GM23338 (cell line): Measurements from ENCODE around the gene DDR2. TPM values are rescaled to one million over a fixed set of nuclear protein-coding genes. Genes with fewer than 3 reads are reported as not detected.
"Not testable (repeated sequence)": the region's sequence is repeated elsewhere in the genome, so short reads cannot be mapped to it uniquely, and the experiment has no call there.

ENCODE experiments used
- ATAC-seq: fragments of 200-7000 bp; cut with Tn5 transposase; 3 replicates; pipeline ENCODE4 v1.9.1; 2020
- DNase-seq: peaks from one replicate; pipeline ENCODE4 v3.0.0-alpha.2; 2015; ENCODE audit warnings: low spot score
- H2AFZ ChIP-seq: fragments of 200-600 bp; sonication (generic); 2 replicates; pipeline ENCODE4 v1.8.0; 2016; ENCODE audit warnings: antibody characterized with exemption, mild to moderate bottlenecking, moderate library complexity
- H3F3A ChIP-seq: fragments of 200-600 bp; sonication (generic); replicated peaks from 2 replicates; pipeline ENCODE4 v1.8.0; 2017; ENCODE audit warnings: antibody characterized with exemption, mixed run types, low read depth
- H3K27ac ChIP-seq: fragments of 200-600 bp; sonication (generic); 2 replicates; pipeline ENCODE4 v1.6.1; 2016; ENCODE audit warnings: low read depth
- H3K27me3 ChIP-seq: fragments of 200-600 bp; sonication (generic); 2 replicates; pipeline ENCODE4 v1.8.0; 2016; ENCODE audit warnings: mild to moderate bottlenecking, mixed run types, moderate library complexity; ENCODE audit not compliant: insufficient read depth
- H3K36me3 ChIP-seq: fragments of 200-600 bp; sonication (generic); 2 replicates; pipeline ENCODE4 v1.8.0; 2016; ENCODE audit warnings: mild to moderate bottlenecking; ENCODE audit not compliant: insufficient read depth
- H3K4me1 ChIP-seq: fragments of 200-600 bp; sonication (generic); 2 replicates; pipeline ENCODE4 v1.8.0; 2016; ENCODE audit warnings: mild to moderate bottlenecking, moderate library complexity; ENCODE audit not compliant: insufficient read depth
- H3K4me2 ChIP-seq: fragments of 200-600 bp; sonication (generic); 2 replicates; pipeline ENCODE4 v1.7.1; 2017; ENCODE audit warnings: mixed run types
- H3K4me3 ChIP-seq: fragments of 200-600 bp; sonication (generic); 2 replicates; pipeline ENCODE4 v1.6.1; 2016; ENCODE audit warnings: mixed run types
- H3K79me2 ChIP-seq: fragments of 200-600 bp; sonication (generic); replicated peaks from 2 replicates; pipeline ENCODE4 v1.8.0; 2017; ENCODE audit warnings: mild to moderate bottlenecking; ENCODE audit not compliant: insufficient read depth
- H3K9me2 ChIP-seq: fragments of 200-600 bp; sonication (generic); 2 replicates; pipeline ENCODE4 v1.8.0; 2017; ENCODE audit not compliant: insufficient read depth
- H4K20me1 ChIP-seq: fragments of 200-600 bp; sonication (generic); replicated peaks from 2 replicates; pipeline ENCODE4 v1.8.0; 2017; ENCODE audit warnings: mild to moderate bottlenecking; ENCODE audit not compliant: insufficient read depth
- H3K27ac Mint-ChIP-seq: 2 replicates; pipeline ENCODE4 v1.8.0; 2020; ENCODE audit warnings: inconsistent platforms, mild to moderate bottlenecking, moderate library complexity, mixed read lengths
- H3K27me3 Mint-ChIP-seq: 3 replicates; pipeline ENCODE4 v1.8.0; 2022; ENCODE audit warnings: low read depth, mild to moderate bottlenecking, moderate library complexity, mixed read lengths, inconsistent platforms; ENCODE audit not compliant: insufficient read depth, poor library complexity
- H3K36me3 Mint-ChIP-seq: 3 replicates; pipeline ENCODE4 v1.8.0; 2021; ENCODE audit warnings: low read depth, mild to moderate bottlenecking, inconsistent platforms, moderate library complexity, mixed read lengths
- H3K4me1 Mint-ChIP-seq: 3 replicates; pipeline ENCODE4 v1.8.0; 2020; ENCODE audit warnings: mild to moderate bottlenecking, inconsistent platforms, mixed read lengths
- H3K4me3 Mint-ChIP-seq: 3 replicates; pipeline ENCODE4 v1.8.0; 2021; ENCODE audit warnings: moderate library complexity, mild to moderate bottlenecking, inconsistent platforms, mixed read lengths
- H3K9me3 Mint-ChIP-seq: 3 replicates; pipeline ENCODE4 v1.8.0; 2020; ENCODE audit warnings: moderate library complexity, mild to moderate bottlenecking, inconsistent platforms, mixed read lengths
- ETS1 ChIP-seq: IDR thresholded peaks from 2 replicates; pipeline ENCODE4 v1.6.1; 2016; ENCODE audit warnings: antibody characterized with exemption
- EZH2phosphoT487 ChIP-seq: fragments of 200-600 bp; sonication (generic); IDR thresholded peaks from one replicate; pipeline ENCODE4 v1.8.1; 2018; ENCODE audit warnings: antibody characterized with exemption; ENCODE audit not compliant: unreplicated experiment
- JUNB ChIP-seq: IDR thresholded peaks from one replicate; pipeline ENCODE4 v1.6.1; 2016; ENCODE audit warnings: antibody characterized with exemption; ENCODE audit not compliant: unreplicated experiment
- POLR2AphosphoS5 ChIP-seq: IDR thresholded peaks from 2 replicates; pipeline ENCODE4 v1.6.1; 2016; ENCODE audit warnings: antibody characterized with exemption, low read depth
- REST ChIP-seq: IDR thresholded peaks from one replicate; pipeline ENCODE4 v1.6.1; 2018; ENCODE audit warnings: antibody characterized with exemption; ENCODE audit not compliant: unreplicated experiment
- STAT1 ChIP-seq: IDR thresholded peaks from one replicate; pipeline ENCODE4 v1.6.1; 2016; ENCODE audit warnings: antibody characterized with exemption; ENCODE audit not compliant: unreplicated experiment
- ZNF331 ChIP-seq: fragments of 250-450 bp; sonication (Bioruptor Pico); IDR thresholded peaks from 2 replicates; pipeline ENCODE4 v1.5.0; 2020; ENCODE audit warnings: low read depth, mild to moderate bottlenecking, moderate library complexity
- polyA plus RNA-seq: library from polyadenylated mRNA; unstranded; fragments of >200 nt; fragmentation: Nextera tagmentation; extraction: Ambion mirVana; gene quantifications from 2 replicates; pipeline ENCODE4 v1.2.1, GENCODE V29; 2016
- total RNA-seq: library from RNA; depleted of rRNA; stranded (reverse); fragments of >200 nt; shearing (Covaris generic); gene quantifications from 2 replicates; pipeline ENCODE4 v1.2.3, GENCODE V29; 2014
- TF ChIP-seq, protein P1 (sequence below): fragments of 250-450 bp; sonication (Bioruptor Pico); IDR thresholded peaks from 2 replicates; pipeline ENCODE4 v1.5.0; 2020; ENCODE audit warnings: mild to moderate bottlenecking, moderate library complexity
- TF ChIP-seq, protein P2 (sequence below), 2 experiments: fragments of 200-600 bp in 1 of 2; sonication (generic) in 1 of 2; conservative IDR thresholded peaks; 2 replicates each; pipeline versions ENCODE4 v1.5.1 to v1.6.1; 2016 to 2017; ENCODE audit warnings: antibody characterized with exemption in 2 of 2, low read depth in 2 of 2, mild to moderate bottlenecking in 2 of 2, moderate library complexity in 1 of 2

DDR2 gene
- total and polyA plus RNA-seq, 2 experiments from 2014 or later = 0.66 to 1.8 TPM

DNA sequence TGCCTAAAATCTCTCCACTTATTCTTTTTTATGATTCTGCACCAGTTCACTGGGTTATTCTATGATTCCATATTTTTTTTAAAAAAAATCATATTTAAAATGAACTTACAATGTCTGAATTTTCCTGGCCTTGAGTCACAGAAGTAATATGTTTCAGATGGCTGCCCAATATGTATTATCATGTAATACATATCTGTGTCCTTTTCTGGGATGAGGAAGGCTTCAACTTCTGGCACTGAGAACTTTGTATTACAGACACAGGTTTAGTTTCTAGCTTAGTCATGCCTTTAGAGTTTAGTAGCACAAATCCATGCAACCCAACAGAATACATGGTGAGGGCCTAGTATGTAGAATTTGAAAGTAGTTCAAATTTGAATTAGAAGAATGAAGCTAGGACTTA, 150.4 kb downstream of the DDR2 start:
- no peak for TF ChIP-seq EZH2phosphoT487
- no peak for TF ChIP-seq STAT1
- TF ChIP-seq REST = no peak
- TF ChIP-seq, protein P1, sequence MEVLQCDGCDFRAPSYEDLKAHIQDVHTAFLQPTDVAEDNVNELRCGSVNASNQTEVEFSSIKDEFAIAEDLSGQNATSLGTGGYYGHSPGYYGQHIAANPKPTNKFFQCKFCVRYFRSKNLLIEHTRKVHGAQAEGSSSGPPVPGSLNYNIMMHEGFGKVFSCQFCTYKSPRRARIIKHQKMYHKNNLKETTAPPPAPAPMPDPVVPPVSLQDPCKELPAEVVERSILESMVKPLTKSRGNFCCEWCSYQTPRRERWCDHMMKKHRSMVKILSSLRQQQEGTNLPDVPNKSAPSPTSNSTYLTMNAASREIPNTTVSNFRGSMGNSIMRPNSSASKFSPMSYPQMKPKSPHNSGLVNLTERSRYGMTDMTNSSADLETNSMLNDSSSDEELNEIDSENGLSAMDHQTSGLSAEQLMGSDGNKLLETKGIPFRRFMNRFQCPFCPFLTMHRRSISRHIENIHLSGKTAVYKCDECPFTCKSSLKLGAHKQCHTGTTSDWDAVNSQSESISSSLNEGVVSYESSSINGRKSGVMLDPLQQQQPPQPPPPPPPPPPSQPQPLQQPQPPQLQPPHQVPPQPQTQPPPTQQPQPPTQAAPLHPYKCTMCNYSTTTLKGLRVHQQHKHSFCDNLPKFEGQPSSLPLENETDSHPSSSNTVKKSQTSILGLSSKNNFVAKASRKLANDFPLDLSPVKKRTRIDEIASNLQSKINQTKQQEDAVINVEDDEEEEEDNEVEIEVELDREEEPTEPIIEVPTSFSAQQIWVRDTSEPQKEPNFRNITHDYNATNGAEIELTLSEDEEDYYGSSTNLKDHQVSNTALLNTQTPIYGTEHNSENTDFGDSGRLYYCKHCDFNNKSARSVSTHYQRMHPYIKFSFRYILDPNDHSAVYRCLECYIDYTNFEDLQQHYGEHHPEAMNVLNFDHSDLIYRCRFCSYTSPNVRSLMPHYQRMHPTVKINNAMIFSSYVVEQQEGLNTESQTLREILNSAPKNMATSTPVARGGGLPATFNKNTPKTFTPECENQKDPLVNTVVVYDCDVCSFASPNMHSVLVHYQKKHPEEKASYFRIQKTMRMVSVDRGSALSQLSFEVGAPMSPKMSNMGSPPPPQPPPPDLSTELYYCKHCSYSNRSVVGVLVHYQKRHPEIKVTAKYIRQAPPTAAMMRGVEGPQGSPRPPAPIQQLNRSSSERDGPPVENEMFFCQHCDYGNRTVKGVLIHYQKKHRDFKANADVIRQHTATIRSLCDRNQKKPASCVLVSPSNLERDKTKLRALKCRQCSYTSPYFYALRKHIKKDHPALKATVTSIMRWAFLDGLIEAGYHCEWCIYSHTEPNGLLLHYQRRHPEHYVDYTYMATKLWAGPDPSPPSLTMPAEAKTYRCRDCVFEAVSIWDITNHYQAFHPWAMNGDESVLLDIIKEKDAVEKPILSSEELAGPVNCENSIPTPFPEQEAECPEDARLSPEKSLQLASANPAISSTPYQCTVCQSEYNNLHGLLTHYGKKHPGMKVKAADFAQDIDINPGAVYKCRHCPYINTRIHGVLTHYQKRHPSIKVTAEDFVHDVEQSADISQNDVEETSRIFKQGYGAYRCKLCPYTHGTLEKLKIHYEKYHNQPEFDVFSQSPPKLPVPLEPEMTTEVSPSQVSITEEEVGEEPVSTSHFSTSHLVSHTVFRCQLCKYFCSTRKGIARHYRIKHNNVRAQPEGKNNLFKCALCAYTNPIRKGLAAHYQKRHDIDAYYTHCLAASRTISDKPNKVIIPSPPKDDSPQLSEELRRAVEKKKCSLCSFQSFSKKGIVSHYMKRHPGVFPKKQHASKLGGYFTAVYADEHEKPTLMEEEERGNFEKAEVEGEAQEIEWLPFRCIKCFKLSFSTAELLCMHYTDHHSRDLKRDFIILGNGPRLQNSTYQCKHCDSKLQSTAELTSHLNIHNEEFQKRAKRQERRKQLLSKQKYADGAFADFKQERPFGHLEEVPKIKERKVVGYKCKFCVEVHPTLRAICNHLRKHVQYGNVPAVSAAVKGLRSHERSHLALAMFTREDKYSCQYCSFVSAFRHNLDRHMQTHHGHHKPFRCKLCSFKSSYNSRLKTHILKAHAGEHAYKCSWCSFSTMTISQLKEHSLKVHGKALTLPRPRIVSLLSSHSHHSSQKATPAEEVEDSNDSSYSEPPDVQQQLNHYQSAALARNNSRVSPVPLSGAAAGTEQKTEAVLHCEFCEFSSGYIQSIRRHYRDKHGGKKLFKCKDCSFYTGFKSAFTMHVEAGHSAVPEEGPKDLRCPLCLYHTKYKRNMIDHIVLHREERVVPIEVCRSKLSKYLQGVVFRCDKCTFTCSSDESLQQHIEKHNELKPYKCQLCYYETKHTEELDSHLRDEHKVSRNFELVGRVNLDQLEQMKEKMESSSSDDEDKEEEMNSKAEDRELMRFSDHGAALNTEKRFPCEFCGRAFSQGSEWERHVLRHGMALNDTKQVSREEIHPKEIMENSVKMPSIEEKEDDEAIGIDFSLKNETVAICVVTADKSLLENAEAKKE = no peak
- no peak for TF ChIP-seq ETS1
- no peak for TF ChIP-seq POLR2AphosphoS5
- no peak for TF ChIP-seq JUNB
- TF ChIP-seq, protein P2, sequence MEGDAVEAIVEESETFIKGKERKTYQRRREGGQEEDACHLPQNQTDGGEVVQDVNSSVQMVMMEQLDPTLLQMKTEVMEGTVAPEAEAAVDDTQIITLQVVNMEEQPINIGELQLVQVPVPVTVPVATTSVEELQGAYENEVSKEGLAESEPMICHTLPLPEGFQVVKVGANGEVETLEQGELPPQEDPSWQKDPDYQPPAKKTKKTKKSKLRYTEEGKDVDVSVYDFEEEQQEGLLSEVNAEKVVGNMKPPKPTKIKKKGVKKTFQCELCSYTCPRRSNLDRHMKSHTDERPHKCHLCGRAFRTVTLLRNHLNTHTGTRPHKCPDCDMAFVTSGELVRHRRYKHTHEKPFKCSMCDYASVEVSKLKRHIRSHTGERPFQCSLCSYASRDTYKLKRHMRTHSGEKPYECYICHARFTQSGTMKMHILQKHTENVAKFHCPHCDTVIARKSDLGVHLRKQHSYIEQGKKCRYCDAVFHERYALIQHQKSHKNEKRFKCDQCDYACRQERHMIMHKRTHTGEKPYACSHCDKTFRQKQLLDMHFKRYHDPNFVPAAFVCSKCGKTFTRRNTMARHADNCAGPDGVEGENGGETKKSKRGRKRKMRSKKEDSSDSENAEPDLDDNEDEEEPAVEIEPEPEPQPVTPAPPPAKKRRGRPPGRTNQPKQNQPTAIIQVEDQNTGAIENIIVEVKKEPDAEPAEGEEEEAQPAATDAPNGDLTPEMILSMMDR (conservative IDR thresholded peaks at IDR 0.05; ENCODE audit: low read depth in 2 of 2) = no peak
- TF ChIP-seq ZNF331 = no peak
- Mint-ChIP-seq H3K4me3 (no peak overlapping the region), H3K36me3 (no peaks in the 10 kb centered on the region), H3K4me1 (peaks cover 11% of the 10 kb centered on the region; the same call in 2 of the 3 replicates), H3K27ac (no peak overlapping the region), H3K27me3 (no peaks in the 10 kb centered on the region), H3K9me3 (no peaks in the 10 kb centered on the region)
- no peaks in the 10 kb centered on the region for H4K20me1 ChIP-seq
- no peak overlapping the region for H2AFZ ChIP-seq
- no peaks in the 10 kb centered on the region for H3F3A ChIP-seq
- no peaks in the 10 kb centered on the region for H3K4me1 ChIP-seq
- H3K36me3 ChIP-seq = no peaks in the 10 kb centered on the region
- no peak overlapping the region for H3K4me3 ChIP-seq
- H3K4me2 ChIP-seq = no peak overlapping the region
- DNase-seq (no peak), ATAC-seq (no peak)
- peaks cover 6% of the 10 kb centered on the region; the same call in 1 of the 2 replicates for H3K9me2 ChIP-seq
- no peaks in the 10 kb centered on the region for H3K79me2 ChIP-seq
- no peaks in the 10 kb centered on the region for H3K27me3 ChIP-seq
- no peak overlapping the region for H3K27ac ChIP-seq

DNA sequence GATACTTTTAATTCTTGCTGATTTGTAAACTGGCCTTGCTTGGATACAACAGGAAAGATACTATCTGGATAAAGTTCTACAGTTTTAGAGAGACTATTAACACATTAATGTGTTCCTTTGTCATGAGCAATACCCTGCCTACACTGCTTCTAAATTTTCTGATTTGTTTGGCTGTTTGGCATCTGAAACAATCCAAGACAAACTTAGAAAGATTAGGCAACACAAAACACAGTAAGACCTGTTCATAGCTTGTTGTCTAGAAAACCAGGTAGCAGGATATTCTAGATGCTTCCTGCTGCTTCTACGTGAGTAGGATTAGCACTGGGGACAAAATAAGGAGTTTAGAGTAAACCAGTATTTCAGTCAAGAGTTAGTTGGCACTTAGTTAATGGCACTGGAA, 152.7 kb downstream of the DDR2 start:
- H2AFZ ChIP-seq, ATAC-seq: not testable (repeated sequence)

More for the DNA sequence above, 152.7 kb downstream of the DDR2 start:
- not testable (repeated sequence) for H3K4me2 ChIP-seq, H3K79me2 ChIP-seq, H3K27me3 ChIP-seq, H3K27me3 Mint-ChIP-seq, H3K27ac Mint-ChIP-seq, DNase-seq, H3K4me3 ChIP-seq, H4K20me1 ChIP-seq, H3K4me3 Mint-ChIP-seq, H3F3A ChIP-seq, H3K9me3 Mint-ChIP-seq, H3K36me3 ChIP-seq, H3K9me2 ChIP-seq, H3K27ac ChIP-seq, H3K4me1 ChIP-seq, H3K36me3 Mint-ChIP-seq
- peaks cover 13% of the 10 kb centered on the region; the same call in 2 of the 3 replicates for H3K4me1 Mint-ChIP-seq
